Panc1 (cell line): Measurements from ENCODE around the gene GGPS1. TPM values are rescaled to one million over a fixed set of nuclear protein-coding genes. Genes with fewer than 3 reads are reported as not detected.

ENCODE experiments used
- ATAC-seq: fragments of 200-7000 bp; cut with Tn5 transposase; 2 replicates; pipeline ENCODE4 v1.9.1; 2020; ENCODE audit warnings: mild to moderate bottlenecking, moderate library complexity
- BruUV-seq: library from RNA; stranded (reverse); fragments of 400-500 nt; replicated peaks from 2 replicates; lab custom pipeline; 2021; lab: Mats Ljungman, UMichigan
- CTCF ChIA-PET: fragments of 300-600 bp; sonication (Branson Sonifier 250); formaldehyde crosslinking; loops from one replicate; lab custom pipeline; 2022; ENCODE audit warnings: antibody characterized with exemption; lab: Charles Lee
- POLR2A ChIA-PET: fragments of 300-600 bp; sonication (Branson Sonifier 250); formaldehyde crosslinking; loops from one replicate; lab custom pipeline; 2022; ENCODE audit warnings: antibody characterized with exemption; lab: Charles Lee
- DNase-seq: peaks from one replicate; pipeline ENCODE4 v3.0.0-alpha.2; 2010; ENCODE audit warnings: low read depth, low spot score
- H3K27ac ChIP-seq: 2 replicates; pipeline ENCODE4 v1.5.1; 2011; ENCODE audit warnings: mild to moderate bottlenecking, low read length, inconsistent platforms
- H3K27me3 ChIP-seq: fragments of 200-500 bp; sonication (Bioruptor generic); 2 replicates; pipeline ENCODE4 v1.6.0; 2014; ENCODE audit warnings: low read length, inconsistent platforms; ENCODE audit not compliant: control insufficient read depth, insufficient read depth
- H3K36me3 ChIP-seq: fragments of 200-500 bp; sonication (Bioruptor generic); 2 replicates; pipeline ENCODE4 v1.5.1; 2014; ENCODE audit warnings: inconsistent platforms, mild to moderate bottlenecking, low read length, moderate library complexity; ENCODE audit not compliant: control insufficient read depth, insufficient read depth
- H3K4me1 ChIP-seq: 2 replicates; pipeline ENCODE4 v1.5.1; 2011; ENCODE audit warnings: inconsistent platforms, mild to moderate bottlenecking, low read length, moderate library complexity; ENCODE audit not compliant: control insufficient read depth, insufficient read depth
- H3K4me3 ChIP-seq, 2 experiments: 2 replicates each; pipeline ENCODE4 v1.5.1; 2011 to 2012; ENCODE audit warnings: low read depth in 2 of 2, low read length in 2 of 2, mild to moderate bottlenecking in 2 of 2, inconsistent platforms in 1 of 2, moderate library complexity in 1 of 2
- H3K9me3 ChIP-seq: fragments of 200-500 bp; sonication (Bioruptor generic); 2 replicates; pipeline ENCODE4 v1.5.1; 2014; ENCODE audit warnings: low read depth, mild to moderate bottlenecking, inconsistent platforms, low read length, moderate library complexity; ENCODE audit not compliant: control insufficient read depth, insufficient read depth
- POLR2AphosphoS5 ChIP-seq: IDR thresholded peaks from 2 replicates; pipeline ENCODE4 v1.6.1; 2012; ENCODE audit warnings: mild to moderate bottlenecking, low read depth, low read length, moderate library complexity
- SIN3A ChIP-seq: IDR thresholded peaks from 2 replicates; pipeline ENCODE4 v1.6.1; 2012; ENCODE audit warnings: low read depth, mild to moderate bottlenecking, low read length, moderate library complexity, borderline replicate concordance; ENCODE audit not compliant: insufficient read depth
- TCF7L2 ChIP-seq: IDR thresholded peaks from 2 replicates; pipeline ENCODE4 v1.6.1; 2011; ENCODE audit warnings: mild to moderate bottlenecking, low read depth, low read length, inconsistent platforms
- in situ Hi-C: cut with HindIII; loops from 2 replicates; pipeline ENCODE4 v1.10.0; 2016; ENCODE audit warnings: low sequenced_read_pairs, low pct_unique_long_range_greater_than_20kb
- intact Hi-C: fragments of 100-400 bp; cut with micrococcal nuclease; formaldehyde crosslinking; loops from one replicate; pipeline ENCODE4 v1.10.0; 2022; ENCODE audit not compliant: unreplicated experiment
- total RNA-seq: library from RNA; stranded (reverse); gene quantifications from one replicate; pipeline ENCODE4 v1.2.1, GENCODE V29; 2021; ENCODE audit not compliant: unreplicated experiment
- TF ChIP-seq, protein P1 (sequence below), 2 experiments: IDR thresholded peaks; 2 replicates each; pipeline ENCODE4 v1.6.1; 2011 to 2012; ENCODE audit warnings: low read depth in 2 of 2, control low read depth in 1 of 2, low read length in 1 of 2, mild to moderate bottlenecking in 1 of 2, moderate library complexity in 1 of 2; ENCODE audit not compliant: insufficient read depth in 1 of 2
- TF ChIP-seq, protein P2 (sequence below): fragments of 450-650 bp; IDR thresholded peaks from 2 replicates; pipeline ENCODE4 v1.5.1; 2017; ENCODE audit warnings: mild to moderate bottlenecking

GGPS1 gene
- total RNA-seq, 1 experiment from 2014 or later, result 60.6 TPM

DNA sequence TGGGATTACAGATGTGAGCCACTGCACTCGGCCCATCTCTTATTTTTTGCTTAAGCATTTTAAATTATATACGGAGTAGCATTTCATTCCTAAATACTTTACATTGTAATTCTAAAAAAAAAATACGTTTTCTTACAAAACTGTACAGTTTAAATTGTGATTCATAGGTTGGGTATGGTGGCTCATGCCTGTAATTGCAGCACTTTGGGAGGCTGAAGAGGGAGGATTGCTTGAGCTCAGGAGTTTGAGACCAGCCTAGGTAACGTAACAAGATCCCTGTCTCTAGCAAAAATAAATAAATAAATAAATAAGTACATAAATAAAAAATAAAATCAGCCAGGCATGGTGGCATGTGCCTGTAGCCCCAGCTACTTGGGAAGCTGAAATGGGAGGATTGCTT, 63.5 kb downstream of the GGPS1 start:
- no TSS peak for BruUV-seq
- CTCF ChIA-PET, result no interaction called here

More for the DNA sequence above, 63.5 kb downstream of the GGPS1 start:
- peaks cover 24% of the 10 kb centered on the region; the same call in 1 of the 2 replicates for H3K4me1 ChIP-seq
- no peaks in the 10 kb centered on the region for H3K36me3 ChIP-seq
- peak overlapping the region; percentile 48 for H3K27ac ChIP-seq
- in situ Hi-C loops, result no loop called here
- DNase-seq, result no peak
- H3K9me3 ChIP-seq, result no peaks in the 10 kb centered on the region
- intact Hi-C loops, result no loop called here
- POLR2A ChIA-PET, result interaction anchor here (0.7 kb wide), 1 partner anchor 31 kb away, joined by 11 read pairs; no protein-coding TSS in a partner anchor
- ATAC-seq, result peak; percentile 67
- no peak overlapping the region for H3K4me3 ChIP-seq
- TF ChIP-seq POLR2AphosphoS5, result no peak
- no peak for TF ChIP-seq TCF7L2
- TF ChIP-seq, protein P1, sequence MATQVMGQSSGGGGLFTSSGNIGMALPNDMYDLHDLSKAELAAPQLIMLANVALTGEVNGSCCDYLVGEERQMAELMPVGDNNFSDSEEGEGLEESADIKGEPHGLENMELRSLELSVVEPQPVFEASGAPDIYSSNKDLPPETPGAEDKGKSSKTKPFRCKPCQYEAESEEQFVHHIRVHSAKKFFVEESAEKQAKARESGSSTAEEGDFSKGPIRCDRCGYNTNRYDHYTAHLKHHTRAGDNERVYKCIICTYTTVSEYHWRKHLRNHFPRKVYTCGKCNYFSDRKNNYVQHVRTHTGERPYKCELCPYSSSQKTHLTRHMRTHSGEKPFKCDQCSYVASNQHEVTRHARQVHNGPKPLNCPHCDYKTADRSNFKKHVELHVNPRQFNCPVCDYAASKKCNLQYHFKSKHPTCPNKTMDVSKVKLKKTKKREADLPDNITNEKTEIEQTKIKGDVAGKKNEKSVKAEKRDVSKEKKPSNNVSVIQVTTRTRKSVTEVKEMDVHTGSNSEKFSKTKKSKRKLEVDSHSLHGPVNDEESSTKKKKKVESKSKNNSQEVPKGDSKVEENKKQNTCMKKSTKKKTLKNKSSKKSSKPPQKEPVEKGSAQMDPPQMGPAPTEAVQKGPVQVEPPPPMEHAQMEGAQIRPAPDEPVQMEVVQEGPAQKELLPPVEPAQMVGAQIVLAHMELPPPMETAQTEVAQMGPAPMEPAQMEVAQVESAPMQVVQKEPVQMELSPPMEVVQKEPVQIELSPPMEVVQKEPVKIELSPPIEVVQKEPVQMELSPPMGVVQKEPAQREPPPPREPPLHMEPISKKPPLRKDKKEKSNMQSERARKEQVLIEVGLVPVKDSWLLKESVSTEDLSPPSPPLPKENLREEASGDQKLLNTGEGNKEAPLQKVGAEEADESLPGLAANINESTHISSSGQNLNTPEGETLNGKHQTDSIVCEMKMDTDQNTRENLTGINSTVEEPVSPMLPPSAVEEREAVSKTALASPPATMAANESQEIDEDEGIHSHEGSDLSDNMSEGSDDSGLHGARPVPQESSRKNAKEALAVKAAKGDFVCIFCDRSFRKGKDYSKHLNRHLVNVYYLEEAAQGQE (IDR thresholded peaks at IDR 0.05; ENCODE audit: insufficient read depth in 1 of 2, low read depth in 2 of 2, low read length in 1 of 2), result no peak
- TF ChIP-seq, protein P2, sequence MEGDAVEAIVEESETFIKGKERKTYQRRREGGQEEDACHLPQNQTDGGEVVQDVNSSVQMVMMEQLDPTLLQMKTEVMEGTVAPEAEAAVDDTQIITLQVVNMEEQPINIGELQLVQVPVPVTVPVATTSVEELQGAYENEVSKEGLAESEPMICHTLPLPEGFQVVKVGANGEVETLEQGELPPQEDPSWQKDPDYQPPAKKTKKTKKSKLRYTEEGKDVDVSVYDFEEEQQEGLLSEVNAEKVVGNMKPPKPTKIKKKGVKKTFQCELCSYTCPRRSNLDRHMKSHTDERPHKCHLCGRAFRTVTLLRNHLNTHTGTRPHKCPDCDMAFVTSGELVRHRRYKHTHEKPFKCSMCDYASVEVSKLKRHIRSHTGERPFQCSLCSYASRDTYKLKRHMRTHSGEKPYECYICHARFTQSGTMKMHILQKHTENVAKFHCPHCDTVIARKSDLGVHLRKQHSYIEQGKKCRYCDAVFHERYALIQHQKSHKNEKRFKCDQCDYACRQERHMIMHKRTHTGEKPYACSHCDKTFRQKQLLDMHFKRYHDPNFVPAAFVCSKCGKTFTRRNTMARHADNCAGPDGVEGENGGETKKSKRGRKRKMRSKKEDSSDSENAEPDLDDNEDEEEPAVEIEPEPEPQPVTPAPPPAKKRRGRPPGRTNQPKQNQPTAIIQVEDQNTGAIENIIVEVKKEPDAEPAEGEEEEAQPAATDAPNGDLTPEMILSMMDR, result no peak
- no peak for TF ChIP-seq SIN3A
- no peaks in the 10 kb centered on the region for H3K27me3 ChIP-seq

Other genes starting within 250 kb of the GGPS1 start
- gene TOMM20, start 199.7 kb upstream of the GGPS1 start, total RNA-seq, result 101 TPM
- 104 TPM for gene RBM34, start 167.3 kb upstream of the GGPS1 start, total RNA-seq
- 37.5 TPM for gene ARID4B, start 391 bp upstream of the GGPS1 start, total RNA-seq
- gene TBCE, start 38.9 kb downstream of the GGPS1 start, total RNA-seq, result 72.0 TPM
- 40.7 TPM for gene B3GALNT2, start 175.9 kb downstream of the GGPS1 start, total RNA-seq